ENCODE measurements around the gene TMCC1. TPM values are rescaled to one million over a fixed set of nuclear protein-coding genes. Genes with fewer than 3 reads are reported as not detected.
A peak's percentile ranks its signal among the peaks of the same experiment; 100 is the strongest.
"Not testable (repeated sequence)": the region's sequence is repeated elsewhere in the genome, so short reads cannot be mapped to it uniquely, and the experiment has no call there.

The TMCC1 gene
- total RNA-seq, 1 experiment from 2014 or later, result 8.7 TPM

DNA sequence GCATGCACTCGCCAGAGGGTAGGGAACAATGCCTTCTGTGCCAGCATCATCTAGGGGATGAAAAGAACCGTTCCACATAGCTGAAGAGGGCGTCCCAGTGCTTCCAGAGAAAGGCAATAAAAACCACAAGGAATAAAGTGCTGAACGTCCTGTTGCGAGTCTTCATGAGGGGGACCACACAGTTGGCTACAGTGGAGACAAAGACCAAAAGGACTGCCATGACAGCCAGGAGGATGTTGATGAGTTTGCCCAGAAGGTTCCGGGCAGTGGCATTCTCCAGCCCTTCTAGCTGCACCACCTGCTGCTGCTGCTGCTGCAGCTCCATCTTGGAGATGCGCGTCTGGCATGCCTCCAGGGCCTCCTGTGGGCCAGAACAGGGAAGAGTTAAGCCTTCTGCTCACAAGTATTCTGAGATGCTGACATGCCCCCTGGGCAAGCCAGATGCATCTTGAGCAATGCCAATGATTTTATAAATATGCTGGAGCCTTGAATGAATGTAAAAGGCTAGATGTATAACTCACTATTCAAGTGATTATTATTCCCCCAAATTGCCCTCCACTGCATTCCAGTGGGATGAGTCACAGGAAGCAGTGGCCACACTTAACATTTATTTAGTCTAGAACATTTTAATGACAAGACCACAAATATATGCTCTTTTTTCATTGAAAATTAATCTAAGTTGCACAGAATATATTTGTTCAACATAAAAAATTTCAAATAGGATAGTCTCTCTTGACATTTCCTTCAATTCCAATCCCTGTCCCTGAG lies 241.9 kb downstream of the TMCC1 start:
- DNase-seq (ENCODE audit: low read depth), result peak; percentile 88

DNA sequence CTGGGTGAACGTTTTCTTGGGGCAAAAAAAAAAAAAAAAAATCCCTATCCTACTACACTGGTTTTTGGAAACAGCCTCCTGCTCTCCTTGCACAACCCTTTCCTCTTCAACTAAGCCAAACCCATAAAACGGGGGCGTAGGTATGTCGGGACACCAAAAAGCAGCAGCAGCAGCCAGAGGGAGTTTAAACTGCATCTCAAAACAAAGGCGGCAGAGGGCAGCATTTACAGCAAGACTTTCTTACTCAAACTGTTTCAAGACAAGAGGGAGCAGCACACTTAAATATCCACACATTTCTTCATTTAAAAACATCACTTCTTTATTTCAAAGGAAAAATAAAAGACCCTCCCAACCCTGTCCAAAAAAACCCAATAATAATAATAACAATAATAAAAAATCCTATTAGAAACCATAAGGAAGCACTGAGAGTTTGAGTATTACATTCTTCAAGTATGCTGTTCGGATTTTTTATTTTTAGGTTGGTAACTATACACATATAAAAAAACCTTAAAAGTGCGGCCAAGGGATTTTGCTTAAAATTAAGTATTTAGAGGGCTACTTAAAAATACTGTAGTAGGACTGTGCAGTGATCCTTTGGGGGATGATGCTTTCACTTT lies 243.1 kb downstream of the TMCC1 start:
- DNase-seq (ENCODE audit: low read depth), result peak; percentile 71

DNA sequence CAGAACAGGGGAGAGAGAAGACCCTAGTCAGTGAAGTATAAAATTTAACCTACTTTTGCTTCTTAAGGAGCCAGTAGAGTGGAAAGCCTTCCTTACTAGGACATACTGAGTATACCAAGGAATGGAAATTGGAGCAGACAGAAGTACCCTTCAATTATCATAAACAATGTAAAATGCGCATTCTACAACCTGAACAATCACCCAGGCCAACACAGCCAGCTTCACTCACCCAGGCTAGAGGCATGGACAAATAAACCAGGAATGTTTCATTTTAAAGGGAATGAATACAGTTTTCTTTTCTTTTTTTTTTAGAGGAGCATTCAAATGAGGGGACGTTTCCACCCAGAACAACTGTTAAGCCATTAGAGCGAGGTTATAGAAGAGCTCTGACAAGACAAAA lies 245.1 kb downstream of the TMCC1 start:
- DNase-seq (ENCODE audit: low read depth), result no peak

DNA sequence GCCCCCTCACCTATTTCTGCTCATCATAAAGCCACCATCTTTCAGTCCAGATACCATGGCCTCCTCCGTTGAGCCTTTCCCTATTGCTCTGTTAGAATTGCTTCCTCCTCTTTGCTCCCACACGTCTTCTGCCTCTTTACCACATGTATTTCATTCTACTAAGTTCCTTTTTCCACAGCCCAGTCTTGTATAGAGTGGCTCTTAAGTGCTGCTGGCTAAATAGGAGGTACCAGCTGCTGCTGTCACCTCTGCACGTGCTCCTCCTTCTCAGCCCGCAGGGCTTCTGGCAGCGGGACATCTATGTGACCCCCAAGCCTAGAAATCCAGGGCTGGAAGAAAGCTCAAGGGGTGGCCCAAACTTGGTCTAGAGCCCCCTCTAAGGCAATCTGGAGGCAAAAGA lies 248.2 kb downstream of the TMCC1 start:
- DNase-seq (ENCODE audit: low read depth), result no peak

DNA sequence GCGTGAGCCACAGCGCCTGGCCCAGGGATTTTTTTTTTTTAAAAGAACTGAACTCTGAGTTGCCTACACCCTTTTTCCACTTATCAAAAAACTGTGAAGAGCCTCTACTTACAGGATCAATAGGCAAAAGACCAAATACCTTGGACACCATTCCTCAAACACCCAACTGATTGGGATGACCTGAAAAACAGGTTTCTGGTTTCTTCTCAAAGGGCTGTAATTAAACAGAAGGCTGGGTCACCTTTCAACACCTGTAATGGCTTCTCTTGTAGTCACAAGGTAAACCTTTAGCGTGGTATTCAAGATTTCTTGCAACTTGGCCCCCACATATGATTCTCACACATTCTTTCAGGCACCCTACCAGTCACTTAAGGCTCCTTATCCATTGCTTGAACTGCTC lies 248.7 kb downstream of the TMCC1 start:
- no peak for DNase-seq (ENCODE audit: low read depth)

DNA sequence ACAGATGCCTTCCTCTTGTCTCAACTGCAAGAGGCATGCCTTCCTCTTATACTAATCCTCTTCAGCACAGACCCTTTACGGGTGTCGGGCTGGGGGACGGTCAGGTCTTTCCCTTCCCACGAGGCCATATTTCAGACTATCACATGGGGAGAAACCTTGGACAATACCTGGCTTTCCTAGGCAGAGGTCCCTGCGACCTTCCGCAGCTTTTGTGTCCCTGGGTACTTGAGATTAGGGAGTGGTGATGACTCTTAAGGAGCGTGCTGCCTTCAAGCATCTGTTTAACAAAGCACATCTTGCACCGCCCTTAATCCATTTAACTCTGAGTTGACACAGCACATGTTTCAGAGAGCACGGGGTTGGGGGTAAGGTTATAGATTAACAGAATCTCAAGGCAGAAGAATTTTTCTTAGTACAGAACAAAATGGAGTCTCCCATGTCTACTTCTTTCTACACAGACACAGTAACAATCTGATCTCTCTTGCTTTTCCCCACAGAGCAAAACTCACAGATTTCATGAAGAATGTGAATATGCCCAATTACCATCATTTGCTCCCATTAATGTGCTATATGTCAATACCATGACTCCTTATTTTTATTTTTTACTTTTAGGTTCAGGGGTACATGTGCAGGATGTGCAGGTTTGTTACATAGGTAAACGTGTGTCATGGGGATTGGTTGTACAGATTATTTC lies 251.8 kb downstream of the TMCC1 start:
- DNase-seq (ENCODE audit: low read depth), result not testable (repeated sequence)

DNA sequence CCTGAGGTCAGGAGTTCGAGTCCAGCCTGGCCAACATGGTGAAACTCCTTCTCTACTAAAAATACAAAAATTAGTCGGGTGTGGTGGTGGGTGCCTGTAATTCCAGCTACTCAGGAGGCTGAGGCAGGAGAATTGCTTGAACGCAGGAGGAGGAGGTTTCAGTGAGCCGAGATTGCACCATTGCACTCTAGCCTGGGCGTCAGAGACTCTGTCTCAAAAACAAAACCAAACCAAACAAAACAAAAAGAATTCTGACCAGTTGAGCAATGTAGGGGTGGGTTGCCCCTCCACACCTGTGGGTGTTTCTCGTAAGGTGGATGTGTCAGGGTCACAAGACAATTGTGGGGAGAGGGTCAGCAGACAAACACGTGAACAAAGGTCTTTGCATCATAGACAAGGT lies 252.5 kb downstream of the TMCC1 start:
- not testable (repeated sequence) for DNase-seq (ENCODE audit: low read depth)

DNA sequence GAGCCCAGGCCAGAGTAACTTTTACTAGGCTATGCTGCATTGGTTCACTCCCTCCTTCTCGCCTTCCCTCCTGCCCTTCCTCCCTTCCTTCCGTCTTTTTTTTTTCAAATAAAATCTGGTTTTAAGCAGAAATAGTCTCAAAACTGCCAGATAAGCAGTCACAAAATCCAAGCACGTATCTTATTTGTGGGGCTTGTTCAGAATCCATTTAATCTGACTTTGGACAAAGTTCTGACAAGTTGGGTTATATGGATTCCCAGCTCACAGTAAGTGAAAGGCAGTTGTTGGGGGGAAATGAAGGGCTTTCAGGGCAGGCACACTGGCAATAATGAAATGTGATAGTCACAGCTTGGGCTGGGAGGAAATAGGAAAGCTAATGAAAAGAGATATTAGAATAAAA lies 255.0 kb downstream of the TMCC1 start:
- no peak for DNase-seq (ENCODE audit: low read depth)

DNA sequence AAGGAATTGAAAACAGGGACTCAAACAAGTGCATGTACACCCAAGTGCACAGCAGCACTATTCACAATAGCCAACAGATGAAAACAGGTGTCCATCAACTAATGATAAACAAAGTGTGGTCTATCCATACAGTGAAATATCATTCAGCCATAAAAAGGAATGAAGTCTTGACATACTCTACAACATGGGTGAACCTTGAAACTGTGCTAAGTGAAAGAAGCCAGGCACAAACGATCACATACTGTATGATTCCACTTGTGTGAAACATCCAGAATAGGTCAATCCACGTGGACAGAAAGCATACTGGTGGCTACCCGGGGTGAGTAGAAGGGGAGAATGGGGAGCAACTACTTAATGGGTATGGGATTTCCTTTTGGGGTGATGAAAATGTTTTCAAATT lies 257.4 kb downstream of the TMCC1 start:
- no peak for DNase-seq (ENCODE audit: low read depth)

DNA sequence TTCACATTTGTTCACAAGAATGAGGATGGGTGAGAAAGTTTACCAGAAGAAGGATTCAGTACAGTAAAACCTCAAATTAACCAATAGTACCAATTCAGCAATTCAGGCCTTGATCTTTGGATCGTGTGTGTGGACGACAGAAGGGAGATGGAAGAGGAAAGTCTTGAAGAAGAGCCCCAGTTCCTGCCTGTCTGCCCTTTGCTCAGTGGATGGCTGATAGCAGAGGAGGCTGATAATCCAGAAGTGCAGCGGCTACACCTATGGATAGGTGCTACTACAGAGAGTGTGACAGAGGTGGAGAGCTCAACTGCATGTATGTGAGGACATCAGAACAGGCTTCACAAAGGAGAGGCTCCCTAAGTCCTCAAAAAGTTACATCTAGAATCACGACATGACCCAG lies 257.9 kb downstream of the TMCC1 start:
- no peak for DNase-seq (ENCODE audit: low read depth)

DNA sequence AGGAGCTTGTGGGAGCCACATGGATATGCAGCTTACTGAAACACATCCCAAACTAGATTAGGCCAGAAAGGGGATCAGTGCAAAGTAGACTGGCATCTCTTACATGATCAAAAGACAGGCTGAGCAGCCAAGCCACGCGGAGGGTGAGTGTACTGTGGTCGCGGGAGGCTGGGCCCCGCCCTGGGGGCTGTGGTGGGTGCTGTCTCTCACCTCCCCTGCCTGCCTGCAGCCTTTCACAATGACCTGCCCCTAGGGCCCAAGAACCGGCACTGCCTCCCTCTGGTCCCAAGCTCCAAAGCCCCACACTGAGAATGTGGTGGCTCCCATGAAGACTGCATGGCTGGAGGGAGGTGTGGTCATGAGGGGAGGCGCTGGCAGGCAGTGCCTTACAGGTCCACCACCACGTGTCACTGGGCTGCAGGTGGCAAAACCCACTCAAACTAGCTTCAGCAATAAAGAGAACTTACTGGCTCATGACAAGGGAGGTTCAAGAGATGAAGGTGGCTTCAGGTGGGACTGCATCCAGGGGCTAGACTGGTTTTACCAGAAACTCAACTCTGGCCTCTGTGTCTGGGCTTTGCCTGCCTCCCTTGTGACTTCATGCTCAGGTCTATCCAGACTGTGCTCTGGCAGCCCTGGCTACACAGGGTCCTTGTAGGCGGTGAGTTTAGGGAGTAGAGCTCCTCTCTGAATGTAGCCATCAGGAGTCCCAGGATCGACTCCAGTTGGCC lies 259.6 kb downstream of the TMCC1 start:
- DNase-seq (ENCODE audit: low read depth), result no peak

DNA sequence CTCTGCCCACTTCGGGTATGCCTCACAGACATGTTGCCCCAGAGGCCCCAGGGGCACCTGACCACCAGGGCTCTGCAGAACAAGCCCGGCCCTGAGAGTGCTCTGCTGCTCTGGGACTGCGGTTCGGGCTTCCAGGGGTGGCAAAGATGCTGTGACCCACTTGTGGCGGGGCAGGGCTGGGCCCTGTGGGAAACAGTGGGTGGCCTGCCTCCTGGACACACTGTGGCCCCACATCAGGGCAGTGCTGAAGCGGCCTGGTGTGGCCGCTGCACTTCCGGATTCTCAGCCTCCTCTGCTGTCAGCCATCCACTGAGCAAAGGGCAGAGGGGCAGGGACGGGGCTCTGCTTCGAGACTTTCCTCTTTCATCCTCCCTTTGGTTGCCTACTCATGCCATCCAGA lies 260.5 kb downstream of the TMCC1 start:
- no peak for DNase-seq (ENCODE audit: low read depth)

DNA sequence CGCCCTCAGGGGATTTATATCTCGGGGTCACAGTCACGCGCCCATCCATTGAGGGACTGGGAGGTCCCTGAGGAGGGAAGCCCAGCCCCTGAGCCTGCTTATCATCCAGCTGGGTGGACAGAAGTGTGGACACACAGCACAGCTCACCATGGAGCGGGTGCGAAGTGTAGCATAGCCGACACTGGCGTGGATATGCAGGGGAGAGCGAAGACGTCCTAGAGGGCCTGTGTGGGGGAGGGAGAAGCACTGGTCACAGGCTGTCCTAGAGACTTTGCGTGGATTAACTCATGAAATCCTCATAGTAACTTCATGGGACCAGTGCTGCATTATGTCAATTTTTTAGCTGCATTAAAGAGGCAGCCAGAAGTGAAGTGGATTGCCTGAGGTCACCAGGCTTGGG lies 261.0 kb downstream of the TMCC1 start:
- no peak for DNase-seq (ENCODE audit: low read depth)

DNA sequence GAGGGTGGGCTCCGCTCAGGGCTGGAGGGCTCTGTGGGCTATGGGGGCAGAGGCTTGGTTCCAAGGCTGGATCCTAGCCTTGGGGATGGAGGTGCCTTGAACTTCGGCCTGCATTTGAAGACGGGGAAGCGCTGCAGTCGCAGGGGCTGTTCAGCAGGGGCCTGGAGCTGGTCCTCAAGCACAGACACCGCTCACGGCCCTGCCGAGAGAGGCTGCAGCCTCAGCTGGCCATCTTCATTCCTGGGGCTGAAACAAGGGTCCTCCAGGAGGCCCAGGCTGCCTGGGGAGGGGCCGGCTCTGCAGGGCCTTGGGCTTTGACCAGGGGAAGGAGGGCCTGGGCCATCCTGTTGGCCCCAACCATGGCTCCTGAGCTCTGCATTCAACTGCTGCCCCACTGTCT lies 261.5 kb downstream of the TMCC1 start:
- no peak for DNase-seq (ENCODE audit: low read depth)

DNA sequence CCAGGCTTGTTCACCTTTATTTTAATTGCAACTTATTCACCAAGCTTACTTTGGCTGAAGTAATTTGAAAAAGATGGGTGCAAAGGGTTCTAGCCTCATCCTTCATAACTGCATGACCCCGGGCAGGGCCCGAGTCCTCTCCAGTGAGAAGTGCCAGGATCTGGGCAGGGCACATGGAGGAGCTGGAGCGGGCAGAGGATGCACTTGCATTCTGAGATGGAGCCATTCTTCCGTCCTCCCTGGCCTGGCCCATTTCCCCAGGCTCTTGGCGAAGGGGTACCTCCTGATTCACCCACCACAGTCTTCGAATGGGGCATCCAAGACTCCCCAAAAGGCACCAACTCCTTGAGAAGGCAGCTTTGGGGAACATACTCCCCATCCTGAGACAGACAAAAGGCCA lies 264.5 kb downstream of the TMCC1 start:
- no peak for DNase-seq (ENCODE audit: low read depth)

DNA sequence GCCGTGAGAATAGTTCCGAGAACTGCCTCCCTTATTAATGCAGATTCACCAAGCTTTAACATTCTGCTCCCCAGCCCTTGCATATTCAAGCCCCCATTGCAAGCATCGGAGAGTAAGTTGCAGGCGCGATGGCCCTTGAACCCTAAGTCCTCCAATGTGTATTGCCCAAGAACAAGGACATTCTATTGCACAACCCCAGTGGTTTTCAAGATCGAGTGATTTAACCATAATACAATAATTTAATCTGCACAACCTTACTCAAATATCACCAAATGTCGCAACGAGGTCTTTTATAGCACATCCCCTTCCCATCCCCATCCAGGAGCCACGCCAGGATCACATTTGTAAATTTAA lies 265.4 kb downstream of the TMCC1 start:
- no peak for DNase-seq (ENCODE audit: low read depth)

DNA sequence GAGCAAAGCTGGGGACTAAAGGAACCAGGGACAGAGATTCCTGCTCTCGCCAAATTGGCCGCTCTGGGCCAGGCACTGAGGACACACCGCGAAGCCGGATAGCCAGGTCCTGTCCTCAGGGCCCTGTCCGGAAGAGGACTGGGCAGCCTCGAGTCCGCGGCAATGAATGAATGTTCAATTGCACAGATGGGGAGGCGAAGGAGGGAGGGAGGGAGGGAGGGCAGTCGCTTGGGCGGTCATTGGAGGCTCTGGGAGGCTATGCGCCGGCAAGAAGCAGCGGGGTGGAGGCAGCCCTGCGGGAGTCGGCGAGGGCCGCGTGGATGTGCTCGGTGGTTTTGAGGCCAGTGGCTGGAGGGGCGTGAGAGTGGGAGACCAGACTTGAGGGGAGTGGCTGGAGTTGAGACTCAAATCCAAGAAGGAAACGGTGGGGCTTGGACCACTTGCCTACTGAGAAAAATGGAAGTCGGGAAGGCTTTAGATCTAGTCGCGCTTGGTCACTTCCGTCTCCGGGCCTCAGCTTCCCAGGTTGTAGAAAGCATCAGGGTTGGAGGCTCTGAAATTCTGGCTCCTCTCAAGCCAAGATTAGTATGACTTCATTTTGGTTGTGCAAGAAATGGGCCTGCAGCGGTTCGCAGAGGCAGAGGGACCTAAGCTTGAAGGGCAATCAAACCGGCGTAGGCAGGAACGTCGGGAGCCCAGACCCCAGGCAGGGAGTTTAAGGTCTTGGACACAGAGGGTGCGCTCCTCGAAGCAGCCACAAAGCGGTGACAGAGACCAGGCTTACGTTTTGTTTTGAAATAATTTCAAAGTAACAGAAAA lies 266.0 kb downstream of the TMCC1 start:
- DNase-seq (ENCODE audit: low read depth), result peak; percentile 84

DNA sequence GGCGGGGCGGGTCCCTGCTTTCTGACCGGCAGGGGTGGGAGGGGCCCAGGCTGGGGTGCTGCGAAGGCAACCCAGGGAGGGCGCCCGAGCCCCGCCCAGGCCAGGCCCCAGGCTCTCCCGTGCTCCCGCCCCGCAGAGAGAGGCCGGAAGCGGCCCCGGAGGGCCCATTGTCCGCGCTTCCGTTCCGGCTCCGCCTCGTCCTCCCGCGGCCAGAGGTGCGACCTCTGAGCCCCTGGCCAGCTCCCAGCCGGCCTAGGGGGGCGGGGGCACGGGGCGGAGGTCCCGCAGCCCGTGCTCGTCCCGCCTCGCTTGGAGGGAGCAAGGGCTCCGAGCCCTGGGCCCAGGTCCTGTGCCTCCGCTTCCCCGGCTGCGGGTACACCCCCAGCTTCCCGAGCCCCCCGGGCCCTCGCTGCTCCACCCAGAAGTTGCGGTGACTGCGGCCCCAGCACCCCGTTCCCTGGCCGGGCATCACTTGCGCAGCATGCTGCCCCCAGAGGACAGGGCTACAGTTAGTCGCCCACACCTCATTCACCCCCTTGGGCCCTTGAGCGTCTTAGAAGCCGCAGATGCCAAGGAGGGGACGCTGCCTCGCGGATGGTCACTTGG lies 266.7 kb downstream of the TMCC1 start:
- peak; percentile 94 for DNase-seq (ENCODE audit: low read depth)

DNA sequence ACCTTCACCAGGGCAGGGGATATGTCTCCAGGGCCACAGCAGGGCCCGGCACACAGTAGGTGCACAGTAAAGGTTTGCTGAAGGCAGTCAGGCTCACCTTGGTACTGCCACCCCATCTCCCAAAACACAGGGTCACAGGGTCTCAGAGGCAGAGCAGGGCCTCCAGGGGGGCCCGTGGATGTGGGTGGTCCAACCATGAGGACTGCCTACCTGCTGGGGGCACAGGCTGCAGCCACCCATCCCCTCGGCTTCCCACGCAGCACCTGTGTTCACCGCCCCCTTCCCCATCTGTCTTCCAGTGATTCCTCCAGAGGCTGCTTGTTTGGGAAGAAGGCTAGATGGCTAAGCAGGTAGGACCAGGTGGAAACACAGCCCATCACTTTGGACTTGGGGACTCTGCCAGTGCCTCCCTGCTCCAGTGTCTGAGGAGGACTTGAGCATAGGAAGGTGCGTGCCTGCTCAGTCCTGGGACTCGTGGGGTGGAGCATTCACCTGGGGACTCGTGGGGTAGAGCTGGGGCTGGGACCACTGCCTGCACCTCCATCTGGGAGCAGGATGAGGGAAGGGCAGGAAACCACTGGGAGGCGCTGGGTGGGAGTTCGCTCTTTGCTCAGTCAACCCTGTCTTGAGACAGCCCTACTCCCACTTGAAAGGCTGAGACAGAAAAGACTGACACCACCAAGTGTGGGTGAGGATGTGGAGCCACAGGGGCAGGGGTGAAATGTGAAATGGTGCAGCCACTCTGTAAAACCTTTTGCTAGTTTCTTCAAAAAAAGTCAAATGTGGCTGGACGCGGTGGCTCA lies 268.2 kb downstream of the TMCC1 start:
- DNase-seq (ENCODE audit: low read depth), result peak; percentile 78

DNA sequence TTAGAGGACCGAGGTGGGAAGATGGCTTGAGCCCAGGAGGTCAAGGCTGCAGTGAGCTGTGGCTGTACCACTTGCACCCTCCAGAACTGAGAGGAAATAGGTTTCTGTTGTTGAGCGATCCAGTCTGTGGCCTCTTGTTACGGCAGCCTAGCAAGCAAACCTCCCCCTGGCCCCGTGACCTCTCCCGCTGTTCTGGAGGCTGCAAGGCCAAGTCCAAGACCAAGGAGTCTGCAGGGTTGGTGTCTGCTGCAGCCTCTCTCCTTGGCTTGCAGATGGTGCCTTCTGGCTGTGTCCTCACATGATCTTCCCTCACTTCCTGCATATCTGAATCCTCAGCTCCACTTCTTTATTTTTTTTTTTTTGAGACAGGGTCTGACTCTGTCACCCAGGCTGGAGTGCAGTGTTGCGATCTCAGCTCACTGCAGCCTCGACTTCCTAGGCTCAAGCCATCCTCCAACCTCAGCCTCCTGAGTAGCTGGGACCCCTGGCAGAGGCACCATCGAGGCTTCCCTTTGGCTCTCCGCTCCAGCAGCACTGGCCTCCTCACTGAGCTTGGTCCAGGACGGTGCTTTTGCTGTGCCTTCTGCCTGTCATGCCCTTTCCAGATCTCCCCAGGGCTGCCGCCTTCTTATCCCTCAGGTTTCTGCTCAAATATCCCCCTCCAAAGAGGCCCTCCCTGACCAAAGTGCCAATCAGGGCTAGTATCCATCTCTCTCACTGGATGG lies 269.0 kb downstream of the TMCC1 start:
- no peak for DNase-seq (ENCODE audit: low read depth)
